SK-N-MC (cell line): Measurements from ENCODE around the gene PIM3.

ENCODE experiments used
- EZH2 ChIP-seq: fragments of 200-600 bp; sonication (generic); IDR thresholded peaks from one replicate; pipeline ENCODE4 v1.6.1; 2017; ENCODE audit warnings: antibody characterized with exemption
- FOXP2 ChIP-seq: optimal IDR thresholded peaks from 2 replicates; pipeline ENCODE3; 2011; ENCODE audit warnings: mild to moderate bottlenecking, moderate library complexity; ENCODE audit not compliant: insufficient read depth; ENCODE audit errors: extremely low read length, control extremely low read depth
- POLR2AphosphoS5 ChIP-seq: IDR thresholded peaks from 2 replicates; pipeline ENCODE4 v1.6.1; 2012; ENCODE audit warnings: mild to moderate bottlenecking, low read depth, low read length, borderline replicate concordance

DNA sequence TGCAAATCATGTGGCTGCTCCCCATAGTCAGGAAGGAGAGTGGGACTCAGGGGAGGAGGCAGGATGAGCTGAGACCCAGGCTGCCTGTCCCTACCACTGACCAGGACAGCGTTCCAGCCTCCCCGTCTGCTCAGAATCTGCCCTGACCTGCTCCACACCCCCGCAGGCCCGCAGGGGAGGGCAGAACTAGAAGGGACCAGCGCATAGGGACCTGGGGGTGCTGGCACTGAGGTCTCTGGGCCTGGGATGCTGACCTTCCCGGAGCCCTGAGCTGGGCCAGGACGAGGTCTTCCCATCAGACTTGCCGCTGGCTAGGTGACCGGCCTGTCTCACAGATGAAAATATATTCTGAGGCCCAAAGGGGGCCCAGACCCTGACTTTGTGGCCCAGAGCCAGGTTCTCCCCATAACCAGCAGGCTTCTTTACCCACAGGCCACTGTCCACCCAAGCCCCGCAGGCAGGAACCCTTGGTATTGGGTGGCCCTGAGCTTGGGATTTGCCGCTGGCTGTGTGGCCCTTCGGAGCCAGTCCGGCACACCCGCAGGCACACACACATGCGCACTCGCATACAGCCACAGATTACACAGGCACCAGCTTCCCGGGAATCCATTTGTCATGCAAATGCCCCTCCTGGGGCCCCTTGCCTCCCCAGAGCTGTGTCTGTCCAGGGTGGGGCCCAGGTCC lies 13.8 kb upstream of the PIM3 start:
- TF ChIP-seq POLR2AphosphoS5 (no peak), EZH2 (no peak), FOXP2 (no peak)
